ENCODE results near the gene ANKEF1. TPM values are rescaled to one million over a fixed set of nuclear protein-coding genes. Genes with fewer than 3 reads are reported as not detected.

ANKEF1 gene
- total and polyA plus RNA-seq, 5 donors from 2014 or later, result 1.1 to 6.0 (median 3.9) TPM

- DNase-seq, result no peak
- Mint-ChIP-seq H3K27ac (no peak overlapping the region), H3K4me1 (no peaks in the 10 kb centered on the region), H3K36me3 (peaks cover 18% of the 10 kb centered on the region), H3K4me3 (no peak overlapping the region), H3K9me3 (no peaks in the 10 kb centered on the region), H3K27me3 (no peaks in the 10 kb centered on the region)
- Histone ChIP-seq H3K9me3 (ENCODE audit: control insufficient read depth in 2 of 2, low read length in 2 of 2) (no peaks in the 10 kb centered on the region), H3K36me3 (ENCODE audit: control insufficient read depth, insufficient read depth, low read length) (peaks cover 6% of the 10 kb centered on the region), H3K27me3 (ENCODE audit: control insufficient read depth, insufficient read depth, low read length) (no peaks in the 10 kb centered on the region), H3K4me1 (ENCODE audit: control insufficient read depth, insufficient read depth, low read length, poor library complexity, severe bottlenecking) (no peaks in the 10 kb centered on the region), H3K4me3 (ENCODE audit: low read depth, low read length) (no peak overlapping the region), H3K27ac (ENCODE audit: insufficient read depth, low read length, poor library complexity, severe bottlenecking) (no peak overlapping the region)
- ATAC-seq (ENCODE audit: low read depth in 2 of 2), result no peak
Measured at GRCh38 chr20:10060226-10060625, 25.4 kb downstream of the ANKEF1 start.

GRCh38 chr20:10061641-10062040 lies 26.9 kb downstream of the ANKEF1 start:
- H3K27ac Mint-ChIP-seq, result no peak overlapping the region
- H3K27me3 Mint-ChIP-seq, result no peaks in the 10 kb centered on the region
- H3K36me3 Mint-ChIP-seq, result peaks cover 8% of the 10 kb centered on the region
- H3K4me1 Mint-ChIP-seq, result no peaks in the 10 kb centered on the region
- no peak for ATAC-seq (ENCODE audit: low read depth in 2 of 2)
- no peak overlapping the region for H3K27ac ChIP-seq (ENCODE audit: insufficient read depth, low read length, poor library complexity, severe bottlenecking)
- no peak for DNase-seq
- H3K4me1 ChIP-seq (ENCODE audit: control insufficient read depth, insufficient read depth, low read length, poor library complexity, severe bottlenecking), result no peaks in the 10 kb centered on the region
- no peaks in the 10 kb centered on the region for H3K36me3 ChIP-seq (ENCODE audit: control insufficient read depth, insufficient read depth, low read length)
- H3K4me3 ChIP-seq (ENCODE audit: low read depth, low read length), result no peak overlapping the region
- H3K4me3 Mint-ChIP-seq, result no peak overlapping the region
- no peaks in the 10 kb centered on the region for H3K9me3 ChIP-seq (ENCODE audit: control insufficient read depth in 2 of 2, low read length in 2 of 2)
- no peaks in the 10 kb centered on the region for H3K27me3 ChIP-seq (ENCODE audit: control insufficient read depth, insufficient read depth, low read length)
- no peaks in the 10 kb centered on the region for H3K9me3 Mint-ChIP-seq

GRCh38 chr20:10063482-10063881 lies 28.7 kb downstream of the ANKEF1 start:
- H3K27ac Mint-ChIP-seq, result no peak overlapping the region
- H3K4me1 ChIP-seq (ENCODE audit: control insufficient read depth, insufficient read depth, low read length, poor library complexity, severe bottlenecking), result no peaks in the 10 kb centered on the region

GRCh38 chr20:10064611-10065010 lies 29.8 kb downstream of the ANKEF1 start:
- H3K36me3 Mint-ChIP-seq, result no peaks in the 10 kb centered on the region
- ATAC-seq (ENCODE audit: low read depth in 2 of 2), result no peak

More at GRCh38 chr20:10063482-10063881, 28.7 kb downstream of the ANKEF1 start:
- no peaks in the 10 kb centered on the region for H3K9me3 ChIP-seq (ENCODE audit: control insufficient read depth in 2 of 2, low read length in 2 of 2)
- Mint-ChIP-seq H3K9me3 (no peaks in the 10 kb centered on the region), H3K36me3 (no peaks in the 10 kb centered on the region), H3K27me3 (no peaks in the 10 kb centered on the region), H3K4me3 (no peak overlapping the region), H3K4me1 (no peaks in the 10 kb centered on the region)
- no peaks in the 10 kb centered on the region for H3K36me3 ChIP-seq (ENCODE audit: control insufficient read depth, insufficient read depth, low read length)
- no peaks in the 10 kb centered on the region for H3K27me3 ChIP-seq (ENCODE audit: control insufficient read depth, insufficient read depth, low read length)
- ATAC-seq (ENCODE audit: low read depth in 2 of 2), result no peak
- DNase-seq, result no peak
- no peak overlapping the region for H3K27ac ChIP-seq (ENCODE audit: insufficient read depth, low read length, poor library complexity, severe bottlenecking)
- no peak overlapping the region for H3K4me3 ChIP-seq (ENCODE audit: low read depth, low read length)

GRCh38 chr20:10065154-10065833 lies 30.5 kb downstream of the ANKEF1 start:
- Histone ChIP-seq H3K4me3 (ENCODE audit: low read depth, low read length) (no peak overlapping the region), H3K9me3 (ENCODE audit: control insufficient read depth in 2 of 2, low read length in 2 of 2) (no peaks in the 10 kb centered on the region), H3K4me1 (ENCODE audit: control insufficient read depth, insufficient read depth, low read length, poor library complexity, severe bottlenecking) (no peaks in the 10 kb centered on the region), H3K36me3 (ENCODE audit: control insufficient read depth, insufficient read depth, low read length) (no peaks in the 10 kb centered on the region), H3K27ac (ENCODE audit: insufficient read depth, low read length, poor library complexity, severe bottlenecking) (no peak overlapping the region), H3K27me3 (ENCODE audit: control insufficient read depth, insufficient read depth, low read length) (no peaks in the 10 kb centered on the region)
- peaks cover 0 to 2% (median 0%) of the 10 kb centered on the region in 7 donors for H3K9me3 Mint-ChIP-seq
- H3K4me1 Mint-ChIP-seq, result no peaks in the 10 kb centered on the region
- ATAC-seq (ENCODE audit: low read depth in 2 of 2) (no peak), DNase-seq (no peak)
- no peak overlapping the region for H3K27ac Mint-ChIP-seq
- H3K4me3 Mint-ChIP-seq, result no peak overlapping the region
- H3K36me3 Mint-ChIP-seq, result no peaks in the 10 kb centered on the region
- no peaks in the 10 kb centered on the region for H3K27me3 Mint-ChIP-seq

More at GRCh38 chr20:10064611-10065010, 29.8 kb downstream of the ANKEF1 start:
- no peak overlapping the region for H3K27ac Mint-ChIP-seq
- Histone ChIP-seq H3K4me1 (ENCODE audit: control insufficient read depth, insufficient read depth, low read length, poor library complexity, severe bottlenecking) (no peaks in the 10 kb centered on the region), H3K36me3 (ENCODE audit: control insufficient read depth, insufficient read depth, low read length) (no peaks in the 10 kb centered on the region), H3K9me3 (ENCODE audit: control insufficient read depth in 2 of 2, low read length in 2 of 2) (no peaks in the 10 kb centered on the region), H3K27ac (ENCODE audit: insufficient read depth, low read length, poor library complexity, severe bottlenecking) (no peak overlapping the region), H3K4me3 (ENCODE audit: low read depth, low read length) (no peak overlapping the region), H3K27me3 (ENCODE audit: control insufficient read depth, insufficient read depth, low read length) (no peaks in the 10 kb centered on the region)
- peaks cover 0 to 2% (median 0%) of the 10 kb centered on the region in 7 donors for H3K9me3 Mint-ChIP-seq
- H3K4me1 Mint-ChIP-seq, result no peaks in the 10 kb centered on the region
- H3K27me3 Mint-ChIP-seq, result no peaks in the 10 kb centered on the region
- DNase-seq, result no peak
- H3K4me3 Mint-ChIP-seq, result no peak overlapping the region

GRCh38 chr20:10067321-10067720 lies 32.5 kb downstream of the ANKEF1 start:
- H3K36me3 ChIP-seq (ENCODE audit: control insufficient read depth, insufficient read depth, low read length), result no peaks in the 10 kb centered on the region
- H3K4me3 ChIP-seq (ENCODE audit: low read depth, low read length), result no peak overlapping the region
- no peaks in the 10 kb centered on the region for H3K27me3 ChIP-seq (ENCODE audit: control insufficient read depth, insufficient read depth, low read length)
- DNase-seq (no peak), ATAC-seq (ENCODE audit: low read depth in 2 of 2) (no peak)
- no peaks in the 10 kb centered on the region for H3K4me1 ChIP-seq (ENCODE audit: control insufficient read depth, insufficient read depth, low read length, poor library complexity, severe bottlenecking)
- Mint-ChIP-seq H3K4me1 (no peaks in the 10 kb centered on the region), H3K27me3 (no peaks in the 10 kb centered on the region), H3K27ac (no peak overlapping the region), H3K36me3 (no peaks in the 10 kb centered on the region), H3K9me3 (peaks cover 0 to 2% (median 0%) of the 10 kb centered on the region in 7 donors), H3K4me3 (no peak overlapping the region)
- no peak overlapping the region for H3K27ac ChIP-seq (ENCODE audit: insufficient read depth, low read length, poor library complexity, severe bottlenecking)
- H3K9me3 ChIP-seq (ENCODE audit: control insufficient read depth in 2 of 2, low read length in 2 of 2), result no peaks in the 10 kb centered on the region

- H3K27me3 ChIP-seq (ENCODE audit: control insufficient read depth, insufficient read depth, low read length), result peaks cover 2% of the 10 kb centered on the region
- no peaks in the 10 kb centered on the region for H3K9me3 ChIP-seq (ENCODE audit: control insufficient read depth in 2 of 2, low read length in 2 of 2)
- H3K27ac Mint-ChIP-seq, result no peak overlapping the region
- no peaks in the 10 kb centered on the region for H3K36me3 ChIP-seq (ENCODE audit: control insufficient read depth, insufficient read depth, low read length)
- ATAC-seq (ENCODE audit: low read depth in 2 of 2) (no peak), DNase-seq (no peak)
- no peaks in the 10 kb centered on the region for H3K27me3 Mint-ChIP-seq
- H3K36me3 Mint-ChIP-seq, result no peaks in the 10 kb centered on the region
- H3K9me3 Mint-ChIP-seq, result peaks cover 0 to 2% (median 0%) of the 10 kb centered on the region in 7 donors
- no peak overlapping the region for H3K4me3 Mint-ChIP-seq
- H3K4me3 ChIP-seq (ENCODE audit: low read depth, low read length), result no peak overlapping the region
- no peaks in the 10 kb centered on the region for H3K4me1 ChIP-seq (ENCODE audit: control insufficient read depth, insufficient read depth, low read length, poor library complexity, severe bottlenecking)
- no peaks in the 10 kb centered on the region for H3K4me1 Mint-ChIP-seq
- no peak overlapping the region for H3K27ac ChIP-seq (ENCODE audit: insufficient read depth, low read length, poor library complexity, severe bottlenecking)
Measured at GRCh38 chr20:10074513-10074912, 39.7 kb downstream of the ANKEF1 start.

GRCh38 chr20:10075606-10076005 lies 40.8 kb downstream of the ANKEF1 start:
- Histone ChIP-seq H3K4me3 (ENCODE audit: low read depth, low read length) (no peak overlapping the region), H3K27me3 (ENCODE audit: control insufficient read depth, insufficient read depth, low read length) (peaks cover 2% of the 10 kb centered on the region), H3K9me3 (ENCODE audit: control insufficient read depth in 2 of 2, low read length in 2 of 2) (no peaks in the 10 kb centered on the region), H3K36me3 (ENCODE audit: control insufficient read depth, insufficient read depth, low read length) (no peaks in the 10 kb centered on the region), H3K27ac (ENCODE audit: insufficient read depth, low read length, poor library complexity, severe bottlenecking) (no peak overlapping the region), H3K4me1 (ENCODE audit: control insufficient read depth, insufficient read depth, low read length, poor library complexity, severe bottlenecking) (no peaks in the 10 kb centered on the region)
- H3K27ac Mint-ChIP-seq, result no peak overlapping the region
- no peaks in the 10 kb centered on the region for H3K27me3 Mint-ChIP-seq
- H3K36me3 Mint-ChIP-seq, result no peaks in the 10 kb centered on the region
- no peak overlapping the region for H3K4me3 Mint-ChIP-seq
- peaks cover 0 to 2% (median 0%) of the 10 kb centered on the region in 7 donors for H3K9me3 Mint-ChIP-seq
- no peaks in the 10 kb centered on the region for H3K4me1 Mint-ChIP-seq
- ATAC-seq (ENCODE audit: low read depth in 2 of 2), result no peak
- no peak for DNase-seq

All from CD4-positive, CD25-positive, alpha-beta regulatory T cell (primary cell).